CD14-positive monocyte (primary cell): ENCODE results near the gene NKPD1. TPM values are rescaled to one million over a fixed set of nuclear protein-coding genes. Genes with fewer than 3 reads are reported as not detected.

Experiments
- DNase-seq, 3 donors: peaks; one replicate each; pipeline ENCODE4 v3.0.0-alpha.2; 2011 to 2022
- H2AFZ ChIP-seq: 2 replicates; pipeline ENCODE4 v1.6.0; 2012; ENCODE audit warnings: mild to moderate bottlenecking, low read depth, low read length, inconsistent platforms; ENCODE audit not compliant: insufficient read depth, poor library complexity, severe bottlenecking
- H3K27ac ChIP-seq, 2 donors: 1 replicate in 1 of 2; 2 replicates in 1 of 2; pipeline ENCODE4 v1.5.1; 2012 to 2013; ENCODE audit warnings: low read length in 2 of 2, control low read depth in 1 of 2, inconsistent platforms in 1 of 2, low read depth in 1 of 2, mild to moderate bottlenecking in 1 of 2
- H3K27me3 ChIP-seq, 2 donors: one replicate each; pipeline versions ENCODE4 v1.6.0 to v1.6.1; 2011 to 2013; ENCODE audit warnings: low read length in 2 of 2; ENCODE audit not compliant: control insufficient read depth in 2 of 2, insufficient read depth in 2 of 2
- H3K36me3 ChIP-seq, 2 donors: replicated peaks in 1 of 2; 1 replicate in 1 of 2; 2 replicates in 1 of 2; pipeline versions ENCODE4 v1.5.1 to v1.6.1; 2012 to 2013; ENCODE audit warnings: low read length in 2 of 2, control low read depth in 1 of 2, inconsistent platforms in 1 of 2, mild to moderate bottlenecking in 1 of 2; ENCODE audit not compliant: insufficient read depth in 2 of 2, control insufficient read depth in 1 of 2
- H3K4me1 ChIP-seq, 2 donors: 1 replicate in 1 of 2; 2 replicates in 1 of 2; pipeline versions ENCODE4 v1.5.1 to v1.6.1; 2012 to 2013; ENCODE audit warnings: low read length in 2 of 2, control low read depth in 1 of 2, inconsistent platforms in 1 of 2, mild to moderate bottlenecking in 1 of 2, moderate library complexity in 1 of 2; ENCODE audit not compliant: insufficient read depth in 2 of 2, control insufficient read depth in 1 of 2
- H3K4me2 ChIP-seq: replicated peaks from 2 replicates; pipeline ENCODE3; 2012; ENCODE audit warnings: low read length, moderate library complexity, mild to moderate bottlenecking; ENCODE audit not compliant: poor library complexity, severe bottlenecking; ENCODE audit errors: extremely low read depth
- H3K4me3 ChIP-seq, 3 experiments: fragments of 200-600 bp in 1 of 3; sonication (generic) in 1 of 3; replicated peaks in 1 of 3; 1 replicate in 2 of 3; 2 replicates in 1 of 3; pipeline ENCODE4 v1.5.1; 2011 to 2013; ENCODE audit warnings: low read length in 3 of 3, mild to moderate bottlenecking in 3 of 3, control low read depth in 2 of 3, low read depth in 2 of 3, inconsistent platforms in 1 of 3, moderate library complexity in 1 of 3
- H3K79me2 ChIP-seq: 2 replicates; pipeline ENCODE4 v1.6.0; 2012; ENCODE audit warnings: mild to moderate bottlenecking, control low read depth, inconsistent platforms, low read length, moderate library complexity; ENCODE audit not compliant: insufficient read depth
- H3K9ac ChIP-seq: 2 replicates; pipeline ENCODE4 v1.6.0; 2017; ENCODE audit warnings: low read length, mild to moderate bottlenecking; ENCODE audit not compliant: insufficient read depth, poor library complexity, severe bottlenecking
- H3K9me3 ChIP-seq, 2 donors: replicated peaks in 1 of 2; 1 replicate in 1 of 2; 2 replicates in 1 of 2; pipeline versions ENCODE4 v1.5.1 to v1.6.1; 2012 to 2013; ENCODE audit warnings: low read length in 2 of 2, control low read depth in 1 of 2; ENCODE audit not compliant: control insufficient read depth in 1 of 2, insufficient read depth in 1 of 2
- H4K20me1 ChIP-seq: 2 replicates; pipeline ENCODE4 v1.6.0; 2012; ENCODE audit warnings: mild to moderate bottlenecking, low read length, control low read depth, moderate library complexity; ENCODE audit not compliant: insufficient read depth
- H3K27ac Mint-ChIP-seq, 7 donors: one replicate each; pipeline ENCODE4 v1.8.0; 2020; ENCODE audit warnings: mild to moderate bottlenecking in 7 of 7, mixed read lengths in 7 of 7, moderate library complexity in 6 of 7, inconsistent platforms in 2 of 7
- H3K27me3 Mint-ChIP-seq, 3 donors: one replicate each; pipeline ENCODE4 v1.8.0; 2021 to 2022; ENCODE audit warnings: low read depth in 3 of 3, mild to moderate bottlenecking in 3 of 3, mixed read lengths in 3 of 3, moderate library complexity in 3 of 3, inconsistent platforms in 1 of 3
- H3K36me3 Mint-ChIP-seq, 2 donors: one replicate each; pipeline ENCODE4 v1.8.0; 2020; ENCODE audit warnings: mixed read lengths in 2 of 2, inconsistent platforms in 1 of 2, mild to moderate bottlenecking in 1 of 2
- H3K4me1 Mint-ChIP-seq: one replicate; pipeline ENCODE4 v1.8.0; 2020; ENCODE audit warnings: mild to moderate bottlenecking, mixed read lengths
- H3K4me3 Mint-ChIP-seq, 2 donors: one replicate each; pipeline ENCODE4 v1.8.0; 2020; ENCODE audit warnings: mild to moderate bottlenecking in 2 of 2, mixed read lengths in 2 of 2, moderate library complexity in 1 of 2
- H3K9me3 Mint-ChIP-seq, 7 donors: one replicate each; pipeline ENCODE4 v1.8.0; 2020 to 2022; ENCODE audit warnings: mixed read lengths in 7 of 7, mild to moderate bottlenecking in 6 of 7, moderate library complexity in 6 of 7, inconsistent platforms in 2 of 7
- CTCF ChIP-seq: fragments of 200-600 bp; IDR thresholded peaks from one replicate; pipeline ENCODE4 v1.8.0; 2022; ENCODE audit warnings: antibody characterized with exemption, mild to moderate bottlenecking
- WGBS: methylation state at CpG from one replicate; pipeline ENCODE4 v1.1.5; 2013; ENCODE audit warnings: missing lambda C conversion rate; ENCODE audit not compliant: insufficient coverage; 5-methylcytosine and 5-hydroxymethylcytosine counted together
- intact Hi-C, 2 donors: fragments of 100-400 bp; cut with micrococcal nuclease; formaldehyde crosslinking; loops; one replicate each; pipeline versions ENCODE4 v1.15.0 to v1.15.1; 2023
- polyA plus RNA-seq, 3 donors: library from polyadenylated mRNA; depleted of rRNA in 1 of 3; unstranded in 2 of 3; stranded (reverse) in 1 of 3; fragments of 300-500 nt in 2 of 3; fragments of >200 nt in 1 of 3; fragmentation: Illumina TruSeq in 2 of 3; gene quantifications; 1 replicate in 2 of 3; 2 replicates in 1 of 3; pipeline ENCODE4 v1.2.3, GENCODE V29; 2012 to 2021

NKPD1 gene
- polyA plus RNA-seq, 3 donors, result 0.11 TPM; not detected in 2

- Histone ChIP-seq H3K27ac (no peak overlapping the region), H3K4me2 (no peak overlapping the region), H3K27me3 (no peaks in the 10 kb centered on the region), H3K4me1 (no peaks in the 10 kb centered on the region), H3K36me3 (peaks cover 40 to 45% of the 10 kb centered on the region in 2 donors), H4K20me1 (no peaks in the 10 kb centered on the region), H2AFZ (no peak overlapping the region), H3K4me3 (no peak overlapping the region), H3K9me3 (no peaks in the 10 kb centered on the region), H3K79me2 (no peaks in the 10 kb centered on the region), H3K9ac (no peak overlapping the region)
- intact Hi-C loops, result loop anchor here in 1 of 2 donors (10.0 kb wide), 1 partner anchor 200 kb away; the partner anchor contains the start of gene KLC3
- Mint-ChIP-seq H3K4me3 (no peak overlapping the region), H3K4me1 (no peaks in the 10 kb centered on the region), H3K27me3 (no peaks in the 10 kb centered on the region), H3K9me3 (no peaks in the 10 kb centered on the region), H3K27ac (no peak overlapping the region), H3K36me3 (peaks cover 21 to 29% of the 10 kb centered on the region in 2 donors)
- no peak for TF ChIP-seq CTCF
- WGBS, result 98% methylated on average over 46 of the region's 53 CpGs
- no peak for DNase-seq
These were observed 16.1 kb downstream of the NKPD1 start for GRCh38 chr19:45144431-45145269.

DNA sequence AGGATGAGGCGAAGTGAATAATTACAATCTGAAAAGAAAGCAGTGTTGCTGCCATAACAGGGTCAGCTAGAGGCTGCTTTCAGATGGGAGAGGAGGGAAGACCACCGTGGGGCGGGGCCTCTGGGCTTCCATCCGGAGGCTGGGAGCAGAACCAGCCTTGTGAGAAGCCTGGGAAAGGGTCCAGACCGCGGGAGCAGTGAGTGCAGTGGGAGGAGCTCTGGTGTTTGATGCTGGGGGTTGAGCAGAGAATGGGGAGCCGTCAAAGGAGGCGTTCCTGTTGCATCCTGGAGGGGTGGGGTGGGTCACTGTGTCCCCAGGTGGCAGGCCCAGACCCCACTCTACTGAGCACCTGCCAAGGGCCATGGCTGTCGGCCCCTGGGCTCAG lies 18.1 kb downstream of the NKPD1 start:
- H3K27me3 ChIP-seq, result no peaks in the 10 kb centered on the region
- H4K20me1 ChIP-seq, result peaks cover 9% of the 10 kb centered on the region
- H3K4me3 ChIP-seq, result no peak overlapping the region
- no peak for DNase-seq
- no peaks in the 10 kb centered on the region for H3K4me1 Mint-ChIP-seq
- H3K9me3 ChIP-seq, result no peaks in the 10 kb centered on the region
- H3K4me3 Mint-ChIP-seq, result no peak overlapping the region
- H3K27ac ChIP-seq, result no peak overlapping the region
- peaks cover 40 to 45% of the 10 kb centered on the region in 2 donors for H3K36me3 ChIP-seq
- peaks cover 21 to 29% of the 10 kb centered on the region in 2 donors for H3K36me3 Mint-ChIP-seq
- peak overlapping the region in 3 of 7 donors; percentile 5 to 86 (median 33) for H3K27ac Mint-ChIP-seq
- H3K4me2 ChIP-seq, result no peak overlapping the region
- H3K27me3 Mint-ChIP-seq, result no peaks in the 10 kb centered on the region
- no peak for TF ChIP-seq CTCF
- H3K79me2 ChIP-seq, result no peaks in the 10 kb centered on the region
- no peaks in the 10 kb centered on the region for H3K9me3 Mint-ChIP-seq
- no peak overlapping the region for H3K9ac ChIP-seq
- no peak overlapping the region for H2AFZ ChIP-seq
- H3K4me1 ChIP-seq, result no peaks in the 10 kb centered on the region
- intact Hi-C loops, result loop anchor here in 1 of 2 donors (10.0 kb wide), 1 partner anchor 202 kb away; the partner anchor contains the start of gene KLC3
- WGBS, result 97% methylated on average over 8 of the region's 9 CpGs
